ENCODE data around the gene NUP43. TPM values are rescaled to one million over a fixed set of nuclear protein-coding genes. Genes with fewer than 3 reads are reported as not detected.

NUP43 gene
- total RNA-seq, 1 experiment from 2014 or later, result 79.1 TPM

DNA sequence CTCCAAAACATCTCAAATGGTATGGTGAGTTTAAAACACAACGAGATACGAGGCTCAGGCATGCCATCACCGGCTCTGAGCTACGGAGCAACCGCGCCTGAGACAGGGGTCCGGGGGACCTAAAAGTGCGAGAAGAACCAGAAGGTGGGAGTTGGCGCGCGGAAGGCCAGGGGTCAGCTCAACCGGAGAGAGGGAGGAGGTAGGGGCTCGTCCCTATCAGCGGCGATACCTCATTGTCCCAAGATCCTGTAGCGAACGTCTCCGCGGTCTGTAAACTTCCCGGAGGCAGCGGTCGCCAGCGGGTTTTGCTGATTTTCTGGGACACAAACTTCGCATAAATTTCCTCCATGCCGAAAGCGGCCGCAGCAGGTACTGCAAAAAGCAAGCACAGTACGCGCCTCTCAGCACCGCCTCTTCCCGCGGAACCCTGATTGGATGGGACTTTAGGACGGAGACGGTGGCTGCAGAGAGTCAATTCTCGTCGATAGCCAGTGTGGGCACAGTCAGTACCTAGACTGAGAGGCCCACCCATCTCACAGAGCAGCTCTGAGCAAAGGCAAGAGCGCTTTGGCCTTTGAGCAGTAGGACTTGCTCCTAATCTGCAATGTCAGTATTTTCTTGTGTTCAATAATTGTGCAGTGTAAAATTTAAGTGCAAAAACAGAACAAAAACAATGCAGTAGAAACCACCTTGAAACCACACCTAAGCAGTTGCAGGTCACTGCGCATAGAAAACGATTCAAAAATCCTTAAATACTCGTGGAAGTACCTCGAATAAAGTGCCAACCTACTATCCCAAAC is at the start of gene NUP43 (continued):
- TF ChIP-seq, protein P1, sequence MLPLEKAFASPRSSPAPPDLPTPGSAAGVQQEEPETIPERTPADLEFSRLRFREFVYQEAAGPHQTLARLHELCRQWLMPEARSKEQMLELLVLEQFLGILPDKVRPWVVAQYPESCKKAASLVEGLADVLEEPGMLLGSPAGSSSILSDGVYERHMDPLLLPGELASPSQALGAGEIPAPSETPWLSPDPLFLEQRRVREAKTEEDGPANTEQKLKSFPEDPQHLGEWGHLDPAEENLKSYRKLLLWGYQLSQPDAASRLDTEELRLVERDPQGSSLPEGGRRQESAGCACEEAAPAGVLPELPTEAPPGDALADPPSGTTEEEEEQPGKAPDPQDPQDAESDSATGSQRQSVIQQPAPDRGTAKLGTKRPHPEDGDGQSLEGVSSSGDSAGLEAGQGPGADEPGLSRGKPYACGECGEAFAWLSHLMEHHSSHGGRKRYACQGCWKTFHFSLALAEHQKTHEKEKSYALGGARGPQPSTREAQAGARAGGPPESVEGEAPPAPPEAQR (CRISPR knock-in tag; IDR thresholded peaks at IDR 0.05), result no peak
- TF ChIP-seq ZNF219 (CRISPR knock-in tag; IDR thresholded peaks at IDR 0.05; ENCODE audit: borderline replicate concordance), result no peak
- TF ChIP-seq, protein P2, sequence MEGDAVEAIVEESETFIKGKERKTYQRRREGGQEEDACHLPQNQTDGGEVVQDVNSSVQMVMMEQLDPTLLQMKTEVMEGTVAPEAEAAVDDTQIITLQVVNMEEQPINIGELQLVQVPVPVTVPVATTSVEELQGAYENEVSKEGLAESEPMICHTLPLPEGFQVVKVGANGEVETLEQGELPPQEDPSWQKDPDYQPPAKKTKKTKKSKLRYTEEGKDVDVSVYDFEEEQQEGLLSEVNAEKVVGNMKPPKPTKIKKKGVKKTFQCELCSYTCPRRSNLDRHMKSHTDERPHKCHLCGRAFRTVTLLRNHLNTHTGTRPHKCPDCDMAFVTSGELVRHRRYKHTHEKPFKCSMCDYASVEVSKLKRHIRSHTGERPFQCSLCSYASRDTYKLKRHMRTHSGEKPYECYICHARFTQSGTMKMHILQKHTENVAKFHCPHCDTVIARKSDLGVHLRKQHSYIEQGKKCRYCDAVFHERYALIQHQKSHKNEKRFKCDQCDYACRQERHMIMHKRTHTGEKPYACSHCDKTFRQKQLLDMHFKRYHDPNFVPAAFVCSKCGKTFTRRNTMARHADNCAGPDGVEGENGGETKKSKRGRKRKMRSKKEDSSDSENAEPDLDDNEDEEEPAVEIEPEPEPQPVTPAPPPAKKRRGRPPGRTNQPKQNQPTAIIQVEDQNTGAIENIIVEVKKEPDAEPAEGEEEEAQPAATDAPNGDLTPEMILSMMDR (IDR thresholded peaks at IDR 0.05), result no peak
- TF ChIP-seq, protein P3, sequence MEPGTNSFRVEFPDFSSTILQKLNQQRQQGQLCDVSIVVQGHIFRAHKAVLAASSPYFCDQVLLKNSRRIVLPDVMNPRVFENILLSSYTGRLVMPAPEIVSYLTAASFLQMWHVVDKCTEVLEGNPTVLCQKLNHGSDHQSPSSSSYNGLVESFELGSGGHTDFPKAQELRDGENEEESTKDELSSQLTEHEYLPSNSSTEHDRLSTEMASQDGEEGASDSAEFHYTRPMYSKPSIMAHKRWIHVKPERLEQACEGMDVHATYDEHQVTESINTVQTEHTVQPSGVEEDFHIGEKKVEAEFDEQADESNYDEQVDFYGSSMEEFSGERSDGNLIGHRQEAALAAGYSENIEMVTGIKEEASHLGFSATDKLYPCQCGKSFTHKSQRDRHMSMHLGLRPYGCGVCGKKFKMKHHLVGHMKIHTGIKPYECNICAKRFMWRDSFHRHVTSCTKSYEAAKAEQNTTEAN (CRISPR knock-in tag; IDR thresholded peaks at IDR 0.05), result 0 out of 2 replicates have a peak, but pooled peaks have one; percentile 28
- TF ChIP-seq, protein P4, sequence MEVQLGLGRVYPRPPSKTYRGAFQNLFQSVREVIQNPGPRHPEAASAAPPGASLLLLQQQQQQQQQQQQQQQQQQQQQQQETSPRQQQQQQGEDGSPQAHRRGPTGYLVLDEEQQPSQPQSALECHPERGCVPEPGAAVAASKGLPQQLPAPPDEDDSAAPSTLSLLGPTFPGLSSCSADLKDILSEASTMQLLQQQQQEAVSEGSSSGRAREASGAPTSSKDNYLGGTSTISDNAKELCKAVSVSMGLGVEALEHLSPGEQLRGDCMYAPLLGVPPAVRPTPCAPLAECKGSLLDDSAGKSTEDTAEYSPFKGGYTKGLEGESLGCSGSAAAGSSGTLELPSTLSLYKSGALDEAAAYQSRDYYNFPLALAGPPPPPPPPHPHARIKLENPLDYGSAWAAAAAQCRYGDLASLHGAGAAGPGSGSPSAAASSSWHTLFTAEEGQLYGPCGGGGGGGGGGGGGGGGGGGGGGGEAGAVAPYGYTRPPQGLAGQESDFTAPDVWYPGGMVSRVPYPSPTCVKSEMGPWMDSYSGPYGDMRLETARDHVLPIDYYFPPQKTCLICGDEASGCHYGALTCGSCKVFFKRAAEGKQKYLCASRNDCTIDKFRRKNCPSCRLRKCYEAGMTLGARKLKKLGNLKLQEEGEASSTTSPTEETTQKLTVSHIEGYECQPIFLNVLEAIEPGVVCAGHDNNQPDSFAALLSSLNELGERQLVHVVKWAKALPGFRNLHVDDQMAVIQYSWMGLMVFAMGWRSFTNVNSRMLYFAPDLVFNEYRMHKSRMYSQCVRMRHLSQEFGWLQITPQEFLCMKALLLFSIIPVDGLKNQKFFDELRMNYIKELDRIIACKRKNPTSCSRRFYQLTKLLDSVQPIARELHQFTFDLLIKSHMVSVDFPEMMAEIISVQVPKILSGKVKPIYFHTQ (CRISPR knock-in tag; IDR thresholded peaks at IDR 0.05), result no peak
- 0 out of 2 replicates have a peak, but pooled peaks have one; percentile 53 for TF ChIP-seq NFE2L1 (CRISPR knock-in tag; IDR thresholded peaks at IDR 0.05)
- TF ChIP-seq, protein P5, sequence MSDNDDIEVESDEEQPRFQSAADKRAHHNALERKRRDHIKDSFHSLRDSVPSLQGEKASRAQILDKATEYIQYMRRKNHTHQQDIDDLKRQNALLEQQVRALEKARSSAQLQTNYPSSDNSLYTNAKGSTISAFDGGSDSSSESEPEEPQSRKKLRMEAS (CRISPR knock-in tag; IDR thresholded peaks at IDR 0.05), result peak; percentile 54; the same call in 1 of the 2 replicates
- TF ChIP-seq ZNF317 (CRISPR knock-in tag; IDR thresholded peaks at IDR 0.05; ENCODE audit: borderline replicate concordance, low read depth), result no peak
- TF ChIP-seq, protein P6, sequence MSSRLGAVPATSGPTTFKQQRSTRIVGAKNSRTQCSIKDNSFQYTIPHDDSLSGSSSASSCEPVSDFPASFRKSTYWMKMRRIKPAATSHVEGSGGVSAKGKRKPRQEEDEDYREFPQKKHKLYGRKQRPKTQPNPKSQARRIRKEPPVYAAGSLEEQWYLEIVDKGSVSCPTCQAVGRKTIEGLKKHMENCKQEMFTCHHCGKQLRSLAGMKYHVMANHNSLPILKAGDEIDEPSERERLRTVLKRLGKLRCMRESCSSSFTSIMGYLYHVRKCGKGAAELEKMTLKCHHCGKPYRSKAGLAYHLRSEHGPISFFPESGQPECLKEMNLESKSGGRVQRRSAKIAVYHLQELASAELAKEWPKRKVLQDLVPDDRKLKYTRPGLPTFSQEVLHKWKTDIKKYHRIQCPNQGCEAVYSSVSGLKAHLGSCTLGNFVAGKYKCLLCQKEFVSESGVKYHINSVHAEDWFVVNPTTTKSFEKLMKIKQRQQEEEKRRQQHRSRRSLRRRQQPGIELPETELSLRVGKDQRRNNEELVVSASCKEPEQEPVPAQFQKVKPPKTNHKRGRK (CRISPR knock-in tag; IDR thresholded peaks at IDR 0.05; ENCODE audit: borderline replicate concordance), result no peak
- TF ChIP-seq, protein P7, sequence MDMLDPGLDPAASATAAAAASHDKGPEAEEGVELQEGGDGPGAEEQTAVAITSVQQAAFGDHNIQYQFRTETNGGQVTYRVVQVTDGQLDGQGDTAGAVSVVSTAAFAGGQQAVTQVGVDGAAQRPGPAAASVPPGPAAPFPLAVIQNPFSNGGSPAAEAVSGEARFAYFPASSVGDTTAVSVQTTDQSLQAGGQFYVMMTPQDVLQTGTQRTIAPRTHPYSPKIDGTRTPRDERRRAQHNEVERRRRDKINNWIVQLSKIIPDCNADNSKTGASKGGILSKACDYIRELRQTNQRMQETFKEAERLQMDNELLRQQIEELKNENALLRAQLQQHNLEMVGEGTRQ (CRISPR knock-in tag; IDR thresholded peaks at IDR 0.05), result no peak
- TF ChIP-seq TEAD4 (CRISPR knock-in tag; IDR thresholded peaks at IDR 0.05), result no peak
- TF ChIP-seq, protein P8, sequence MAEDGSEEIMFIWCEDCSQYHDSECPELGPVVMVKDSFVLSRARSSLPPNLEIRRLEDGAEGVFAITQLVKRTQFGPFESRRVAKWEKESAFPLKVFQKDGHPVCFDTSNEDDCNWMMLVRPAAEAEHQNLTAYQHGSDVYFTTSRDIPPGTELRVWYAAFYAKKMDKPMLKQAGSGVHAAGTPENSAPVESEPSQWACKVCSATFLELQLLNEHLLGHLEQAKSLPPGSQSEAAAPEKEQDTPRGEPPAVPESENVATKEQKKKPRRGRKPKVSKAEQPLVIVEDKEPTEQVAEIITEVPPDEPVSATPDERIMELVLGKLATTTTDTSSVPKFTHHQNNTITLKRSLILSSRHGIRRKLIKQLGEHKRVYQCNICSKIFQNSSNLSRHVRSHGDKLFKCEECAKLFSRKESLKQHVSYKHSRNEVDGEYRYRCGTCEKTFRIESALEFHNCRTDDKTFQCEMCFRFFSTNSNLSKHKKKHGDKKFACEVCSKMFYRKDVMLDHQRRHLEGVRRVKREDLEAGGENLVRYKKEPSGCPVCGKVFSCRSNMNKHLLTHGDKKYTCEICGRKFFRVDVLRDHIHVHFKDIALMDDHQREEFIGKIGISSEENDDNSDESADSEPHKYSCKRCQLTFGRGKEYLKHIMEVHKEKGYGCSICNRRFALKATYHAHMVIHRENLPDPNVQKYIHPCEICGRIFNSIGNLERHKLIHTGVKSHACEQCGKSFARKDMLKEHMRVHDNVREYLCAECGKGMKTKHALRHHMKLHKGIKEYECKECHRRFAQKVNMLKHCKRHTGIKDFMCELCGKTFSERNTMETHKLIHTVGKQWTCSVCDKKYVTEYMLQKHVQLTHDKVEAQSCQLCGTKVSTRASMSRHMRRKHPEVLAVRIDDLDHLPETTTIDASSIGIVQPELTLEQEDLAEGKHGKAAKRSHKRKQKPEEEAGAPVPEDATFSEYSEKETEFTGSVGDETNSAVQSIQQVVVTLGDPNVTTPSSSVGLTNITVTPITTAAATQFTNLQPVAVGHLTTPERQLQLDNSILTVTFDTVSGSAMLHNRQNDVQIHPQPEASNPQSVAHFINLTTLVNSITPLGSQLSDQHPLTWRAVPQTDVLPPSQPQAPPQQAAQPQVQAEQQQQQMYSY (CRISPR knock-in tag; IDR thresholded peaks at IDR 0.05), result no peak
- peak; percentile 90 for TF ChIP-seq NFYB (CRISPR knock-in tag; conservative IDR thresholded peaks at IDR 0.05; ENCODE audit: low read depth)
- TF ChIP-seq, protein P9, sequence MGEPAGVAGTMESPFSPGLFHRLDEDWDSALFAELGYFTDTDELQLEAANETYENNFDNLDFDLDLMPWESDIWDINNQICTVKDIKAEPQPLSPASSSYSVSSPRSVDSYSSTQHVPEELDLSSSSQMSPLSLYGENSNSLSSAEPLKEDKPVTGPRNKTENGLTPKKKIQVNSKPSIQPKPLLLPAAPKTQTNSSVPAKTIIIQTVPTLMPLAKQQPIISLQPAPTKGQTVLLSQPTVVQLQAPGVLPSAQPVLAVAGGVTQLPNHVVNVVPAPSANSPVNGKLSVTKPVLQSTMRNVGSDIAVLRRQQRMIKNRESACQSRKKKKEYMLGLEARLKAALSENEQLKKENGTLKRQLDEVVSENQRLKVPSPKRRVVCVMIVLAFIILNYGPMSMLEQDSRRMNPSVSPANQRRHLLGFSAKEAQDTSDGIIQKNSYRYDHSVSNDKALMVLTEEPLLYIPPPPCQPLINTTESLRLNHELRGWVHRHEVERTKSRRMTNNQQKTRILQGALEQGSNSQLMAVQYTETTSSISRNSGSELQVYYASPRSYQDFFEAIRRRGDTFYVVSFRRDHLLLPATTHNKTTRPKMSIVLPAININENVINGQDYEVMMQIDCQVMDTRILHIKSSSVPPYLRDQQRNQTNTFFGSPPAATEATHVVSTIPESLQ (CRISPR knock-in tag; IDR thresholded peaks at IDR 0.05), result no peak
- TF ChIP-seq KAT7 (CRISPR knock-in tag; IDR thresholded peaks at IDR 0.05; ENCODE audit: borderline replicate concordance), result no peak
- no peak for TF ChIP-seq PRRX2 (CRISPR knock-in tag; IDR thresholded peaks at IDR 0.05)
- TF ChIP-seq SOX15 (CRISPR knock-in tag; IDR thresholded peaks at IDR 0.05), result no peak
- no peak for TF ChIP-seq EMX1 (CRISPR knock-in tag; IDR thresholded peaks at IDR 0.05)
- no peak for TF ChIP-seq OVOL2 (CRISPR knock-in tag; IDR thresholded peaks at IDR 0.05; ENCODE audit: borderline replicate concordance)
- TF ChIP-seq, protein P10, sequence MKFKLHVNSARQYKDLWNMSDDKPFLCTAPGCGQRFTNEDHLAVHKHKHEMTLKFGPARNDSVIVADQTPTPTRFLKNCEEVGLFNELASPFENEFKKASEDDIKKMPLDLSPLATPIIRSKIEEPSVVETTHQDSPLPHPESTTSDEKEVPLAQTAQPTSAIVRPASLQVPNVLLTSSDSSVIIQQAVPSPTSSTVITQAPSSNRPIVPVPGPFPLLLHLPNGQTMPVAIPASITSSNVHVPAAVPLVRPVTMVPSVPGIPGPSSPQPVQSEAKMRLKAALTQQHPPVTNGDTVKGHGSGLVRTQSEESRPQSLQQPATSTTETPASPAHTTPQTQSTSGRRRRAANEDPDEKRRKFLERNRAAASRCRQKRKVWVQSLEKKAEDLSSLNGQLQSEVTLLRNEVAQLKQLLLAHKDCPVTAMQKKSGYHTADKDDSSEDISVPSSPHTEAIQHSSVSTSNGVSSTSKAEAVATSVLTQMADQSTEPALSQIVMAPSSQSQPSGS (CRISPR knock-in tag; IDR thresholded peaks at IDR 0.05; ENCODE audit: borderline replicate concordance, low read depth), result no peak
